ENCODE results near the gene PDK1. TPM values are rescaled to one million over a fixed set of nuclear protein-coding genes. Genes with fewer than 3 reads are reported as not detected.

The PDK1 gene
- polyA plus RNA-seq, 3 donors, result 5.4 to 10.3 (median 9.7) TPM

- no peaks in the 10 kb centered on the region for H3K36me3 ChIP-seq (replicated peaks in 1 of 2; ENCODE audit: control insufficient read depth in 1 of 2, insufficient read depth in 2 of 2, low read length in 2 of 2)
- Mint-ChIP-seq H3K27ac (no peak overlapping the region), H3K4me1 (no peaks in the 10 kb centered on the region), H3K9me3 (peaks cover 37 to 80% (median 57%) of the 10 kb centered on the region in 7 donors), H3K27me3 (ENCODE audit: low read depth in 3 of 3) (no peaks in the 10 kb centered on the region), H3K4me3 (no peak overlapping the region), H3K36me3 (peaks cover 4 to 7% of the 10 kb centered on the region in 2 donors)
- H2AFZ ChIP-seq (ENCODE audit: insufficient read depth, low read depth, low read length, poor library complexity, severe bottlenecking), result no peak overlapping the region
- no peaks in the 10 kb centered on the region for H3K4me1 ChIP-seq (ENCODE audit: control insufficient read depth in 1 of 2, insufficient read depth in 2 of 2, low read length in 2 of 2)
- TF ChIP-seq CTCF (IDR thresholded peaks at IDR 0.05), result no peak
- no peak overlapping the region for H3K9ac ChIP-seq (ENCODE audit: insufficient read depth, low read length, poor library complexity, severe bottlenecking)
- no peak overlapping the region for H3K4me2 ChIP-seq (replicated peaks; ENCODE audit: extremely low read depth, low read length, poor library complexity, severe bottlenecking)
- H3K79me2 ChIP-seq (ENCODE audit: insufficient read depth, low read length), result no peaks in the 10 kb centered on the region
- H3K4me3 ChIP-seq (replicated peaks in 1 of 3; ENCODE audit: low read depth in 2 of 3, low read length in 3 of 3), result no peak overlapping the region
- H3K27me3 ChIP-seq (ENCODE audit: control insufficient read depth in 2 of 2, insufficient read depth in 2 of 2, low read length in 2 of 2), result no peaks in the 10 kb centered on the region
- no peaks in the 10 kb centered on the region for H4K20me1 ChIP-seq (ENCODE audit: insufficient read depth, low read length)
- intact Hi-C loops (cut with micrococcal nuclease), result no loop called here
- WGBS (ENCODE audit: insufficient coverage), result 100% methylated on average over 1 of the region's 4 CpGs
- no peak for DNase-seq
- H3K27ac ChIP-seq (ENCODE audit: low read depth in 1 of 2, low read length in 2 of 2), result no peak overlapping the region
- peaks cover 11 to 50% of the 10 kb centered on the region in 2 donors for H3K9me3 ChIP-seq (replicated peaks in 1 of 2; ENCODE audit: control insufficient read depth in 1 of 2, insufficient read depth in 1 of 2, low read length in 2 of 2)
Measured at GRCh38 chr2:172539767-172540166, 16.1 kb upstream of the PDK1 start.

- Histone ChIP-seq H3K4me1 (ENCODE audit: control insufficient read depth in 1 of 2, insufficient read depth in 2 of 2, low read length in 2 of 2) (no peaks in the 10 kb centered on the region), H3K27me3 (ENCODE audit: control insufficient read depth in 2 of 2, insufficient read depth in 2 of 2, low read length in 2 of 2) (no peaks in the 10 kb centered on the region), H3K27ac (ENCODE audit: low read depth in 1 of 2, low read length in 2 of 2) (no peak overlapping the region), H3K4me3 (replicated peaks in 1 of 3; ENCODE audit: low read depth in 2 of 3, low read length in 3 of 3) (no peak overlapping the region), H2AFZ (ENCODE audit: insufficient read depth, low read depth, low read length, poor library complexity, severe bottlenecking) (no peak overlapping the region), H3K9me3 (replicated peaks in 1 of 2; ENCODE audit: control insufficient read depth in 1 of 2, insufficient read depth in 1 of 2, low read length in 2 of 2) (peaks cover 5 to 46% of the 10 kb centered on the region in 2 donors), H4K20me1 (ENCODE audit: insufficient read depth, low read length) (no peaks in the 10 kb centered on the region), H3K36me3 (replicated peaks in 1 of 2; ENCODE audit: control insufficient read depth in 1 of 2, insufficient read depth in 2 of 2, low read length in 2 of 2) (no peaks in the 10 kb centered on the region), H3K4me2 (replicated peaks; ENCODE audit: extremely low read depth, low read length, poor library complexity, severe bottlenecking) (no peak overlapping the region), H3K79me2 (ENCODE audit: insufficient read depth, low read length) (no peaks in the 10 kb centered on the region), H3K9ac (ENCODE audit: insufficient read depth, low read length, poor library complexity, severe bottlenecking) (no peak overlapping the region)
- Mint-ChIP-seq H3K9me3 (peaks cover 35 to 74% (median 51%) of the 10 kb centered on the region in 7 donors), H3K27me3 (ENCODE audit: low read depth in 3 of 3) (no peaks in the 10 kb centered on the region), H3K36me3 (peaks cover 4 to 7% of the 10 kb centered on the region in 2 donors), H3K27ac (no peak overlapping the region), H3K4me1 (no peaks in the 10 kb centered on the region), H3K4me3 (no peak overlapping the region)
- no peak for TF ChIP-seq CTCF (IDR thresholded peaks at IDR 0.05)
- intact Hi-C loops (cut with micrococcal nuclease), result no loop called here
- no peak for DNase-seq
Measured at GRCh38 chr2:172540421-172540820, 15.5 kb upstream of the PDK1 start.

Measured in CD14-positive monocyte (primary cell).